GM19099 (cell line): Measurements from ENCODE around the gene TCIRG1.
A peak's percentile ranks its signal among the peaks of the same experiment; 100 is the strongest.

Experiments used
- POLR2A ChIP-seq: IDR thresholded peaks from 3 replicates; pipeline ENCODE4 v1.6.1; 2011; ENCODE audit warnings: low read depth; ENCODE audit not compliant: insufficient read length; ENCODE audit errors: extremely low read depth

The TCIRG1 gene

GRCh38 chr11:68028802-68029545 is 9.9 kb upstream of the TCIRG1 start:
- no peak for TF ChIP-seq POLR2A

GRCh38 chr11:68030318-68031143 is 8.3 kb upstream of the TCIRG1 start, which contains the start of gene NDUFS8:
TSS of gene NDUFS8 (plus strand) at chr11:68030681. CDS start at chr11:68032152, 1,471 bp downstream.
- TF ChIP-seq POLR2A: peak; percentile 72

DNA sequence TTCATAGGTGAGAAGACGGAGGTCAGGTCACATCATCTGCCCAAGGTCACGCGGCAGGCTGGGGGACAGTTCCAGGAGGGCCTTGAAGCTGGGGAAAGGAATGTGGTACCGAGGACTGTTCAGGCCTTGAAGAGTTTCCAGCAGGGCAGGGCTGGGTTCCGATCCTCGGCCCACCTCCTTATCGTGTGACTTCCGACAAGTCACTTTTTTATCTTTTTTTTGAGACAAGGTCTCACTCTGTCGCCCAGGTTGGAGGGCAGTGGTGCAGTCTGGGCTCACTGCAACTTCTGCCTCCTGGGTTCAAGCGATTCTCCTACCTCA is 7.7 kb upstream of the TCIRG1 start:
- no peak for TF ChIP-seq POLR2A

GRCh38 chr11:68032003-68032402 is 6.8 kb upstream of the TCIRG1 start:
- no peak for TF ChIP-seq POLR2A

DNA sequence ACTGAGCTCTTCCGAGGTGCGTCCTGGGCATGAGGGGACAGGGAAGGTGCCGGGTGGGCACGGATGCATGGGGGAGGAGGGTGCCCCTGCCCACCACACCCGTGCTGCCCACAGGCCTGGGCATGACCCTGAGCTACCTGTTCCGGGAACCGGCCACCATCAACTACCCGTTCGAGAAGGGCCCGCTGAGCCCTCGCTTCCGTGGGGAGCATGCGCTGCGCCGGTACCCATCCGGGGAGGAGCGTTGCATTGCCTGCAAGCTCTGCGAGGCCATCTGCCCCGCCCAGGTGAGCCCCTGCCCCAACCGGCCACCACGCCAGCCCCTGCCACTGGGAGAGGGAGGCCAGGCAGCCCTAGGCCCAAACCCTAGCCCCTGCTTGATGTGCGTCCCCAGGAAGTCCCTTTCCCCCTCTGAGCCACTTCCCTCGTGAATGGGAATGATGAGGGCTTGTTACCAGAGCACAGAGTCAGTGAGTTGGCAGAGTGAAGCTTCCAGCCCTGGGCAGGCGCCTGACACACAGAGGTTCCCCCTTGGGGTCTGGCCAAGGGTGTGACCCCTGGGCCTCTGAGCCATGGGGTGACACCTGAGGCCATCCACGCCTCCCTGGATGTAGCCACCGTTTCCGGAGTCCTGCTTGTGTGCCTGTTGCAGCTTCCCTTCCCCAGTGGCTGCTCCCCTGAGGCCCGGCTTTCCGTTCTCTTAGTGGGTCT is 5.7 kb upstream of the TCIRG1 start:
- TF ChIP-seq POLR2A: no peak

DNA sequence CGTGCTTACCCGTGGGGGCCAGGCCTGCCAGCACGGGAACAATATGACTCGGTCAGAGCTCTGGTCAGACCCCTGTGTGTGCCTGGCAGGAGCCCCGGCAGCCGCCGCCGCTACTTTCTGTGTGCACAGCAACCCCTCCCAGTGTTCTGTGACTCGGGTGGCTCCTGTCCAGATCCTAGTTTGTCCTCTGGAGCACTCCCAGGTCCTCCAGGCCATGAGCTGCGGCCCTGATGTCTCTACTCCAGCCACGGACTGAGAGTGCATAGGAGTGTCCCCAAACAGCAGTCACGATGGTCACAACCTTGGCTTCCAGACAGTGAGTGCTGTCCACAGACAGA is 5.1 kb upstream of the TCIRG1 start:
- no peak for TF ChIP-seq POLR2A

- TF ChIP-seq POLR2A: no peak
These were observed 3.5 kb upstream of the TCIRG1 start for GRCh38 chr11:68035266-68035876.

DNA sequence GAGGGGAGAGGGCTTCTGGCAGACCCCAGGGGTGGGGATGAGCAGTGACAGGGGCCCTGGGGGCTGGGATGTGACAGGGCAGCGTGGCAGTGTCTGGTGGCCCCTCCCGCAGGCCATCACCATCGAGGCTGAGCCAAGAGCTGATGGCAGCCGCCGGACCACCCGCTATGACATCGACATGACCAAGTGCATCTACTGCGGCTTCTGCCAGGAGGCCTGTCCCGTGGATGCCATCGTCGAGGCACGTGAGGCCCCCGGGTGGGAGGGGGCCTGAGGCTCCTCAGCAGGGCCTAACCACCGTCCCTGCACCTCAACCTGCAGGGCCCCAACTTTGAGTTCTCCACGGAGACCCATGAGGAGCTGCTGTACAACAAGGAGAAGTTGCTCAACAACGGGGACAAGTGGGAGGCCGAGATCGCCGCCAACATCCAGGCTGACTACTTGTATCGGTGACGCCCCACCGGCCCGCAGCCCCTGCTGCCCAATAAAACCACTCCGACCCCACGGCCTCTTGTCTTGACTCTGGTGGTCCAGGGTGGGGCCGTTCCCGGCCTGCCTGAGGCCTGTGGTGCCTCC is 2.6 kb upstream of the TCIRG1 start:
- TF ChIP-seq POLR2A: no peak

DNA sequence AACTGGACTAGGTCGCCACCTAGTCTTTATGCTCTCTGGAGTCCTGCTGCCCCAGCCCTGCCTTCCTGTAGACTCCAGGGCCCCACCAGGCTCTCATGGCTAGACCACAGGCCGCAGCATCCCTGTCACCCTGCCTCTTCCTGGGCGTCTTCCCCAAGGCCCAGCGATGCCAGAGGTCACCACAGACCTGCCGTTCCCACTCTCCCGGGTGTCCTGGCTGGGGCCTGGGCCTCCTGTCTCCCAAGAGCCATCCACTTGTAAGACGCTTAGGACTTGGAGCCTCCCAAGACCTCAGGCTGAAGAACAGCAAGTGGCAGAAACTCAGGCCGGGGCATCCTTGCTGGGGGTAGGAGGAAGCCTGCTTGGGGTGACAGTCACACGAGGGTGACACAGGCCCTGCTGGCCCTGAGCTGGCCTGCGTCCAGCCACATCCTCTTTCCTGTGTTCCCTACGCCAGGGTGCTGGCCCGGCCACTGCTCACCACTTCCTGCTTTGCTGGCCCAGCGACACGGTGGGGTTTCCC is 2.0 kb upstream of the TCIRG1 start:
- TF ChIP-seq POLR2A: no peak

DNA sequence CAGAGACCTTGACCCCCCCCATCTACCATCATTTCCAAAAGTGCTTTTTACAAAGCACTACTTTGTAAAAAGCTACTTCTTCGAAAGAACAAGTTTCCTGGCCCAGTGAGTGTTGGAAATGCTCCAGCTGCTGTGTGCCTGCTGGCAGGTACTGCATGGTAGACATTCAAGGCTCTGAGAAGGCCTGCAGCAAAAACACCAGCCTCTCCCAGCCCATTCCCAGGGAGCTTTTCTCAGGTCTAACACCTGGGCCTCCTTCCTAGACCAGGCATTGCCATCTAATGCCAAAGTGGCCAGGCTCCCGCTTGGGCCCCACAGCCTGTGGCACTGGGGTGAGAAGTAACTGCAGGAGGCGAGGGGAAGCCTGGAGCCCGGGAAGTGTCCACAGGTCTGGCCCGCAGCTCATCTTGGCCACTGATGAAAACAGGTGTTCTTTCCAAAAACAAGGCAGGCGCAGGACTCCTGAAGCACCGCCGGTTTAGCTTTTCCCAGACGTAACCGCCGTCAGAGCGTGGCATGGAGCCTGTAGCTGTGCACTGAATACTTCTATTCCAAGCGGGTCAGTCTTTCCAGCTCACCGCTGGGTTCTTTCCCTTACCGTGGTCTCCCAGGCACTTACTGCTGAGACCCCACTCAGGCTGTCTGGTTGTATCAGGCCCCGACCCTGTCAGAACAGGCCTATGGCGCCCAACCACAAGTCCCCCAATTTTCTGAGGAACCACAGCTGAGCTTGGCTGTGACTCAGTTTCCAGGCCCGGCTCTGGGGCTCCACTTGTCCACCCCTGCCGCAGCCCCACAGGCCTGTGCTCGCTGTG is 1.2 kb upstream of the TCIRG1 start:
- no peak for TF ChIP-seq POLR2A

GRCh38 chr11:68038226-68038717 is 553 bp upstream of the TCIRG1 start:
- TF ChIP-seq POLR2A: no peak

GRCh38 chr11:68039526-68040086 is 781 bp downstream of the TCIRG1 start:
- no peak for TF ChIP-seq POLR2A
